GM12864 (cell line): ENCODE measurements around the gene TSPYL1.

Experiments
- DNase-seq: peaks from one replicate; pipeline ENCODE4 v3.0.0-alpha.2; 2011; ENCODE audit warnings: low read depth
- H3K4me3 ChIP-seq: 2 replicates; pipeline ENCODE4 v1.5.1; 2011; ENCODE audit warnings: mild to moderate bottlenecking, low read depth, low read length, control low read depth
- TF ChIP-seq, protein P1 (sequence below): IDR thresholded peaks from 2 replicates; pipeline ENCODE4 v1.5.1; 2011; ENCODE audit warnings: low read depth, mild to moderate bottlenecking, moderate library complexity, low read length, control low read depth, inconsistent platforms; ENCODE audit errors: missing control alignments

Gene TSPYL1

DNA sequence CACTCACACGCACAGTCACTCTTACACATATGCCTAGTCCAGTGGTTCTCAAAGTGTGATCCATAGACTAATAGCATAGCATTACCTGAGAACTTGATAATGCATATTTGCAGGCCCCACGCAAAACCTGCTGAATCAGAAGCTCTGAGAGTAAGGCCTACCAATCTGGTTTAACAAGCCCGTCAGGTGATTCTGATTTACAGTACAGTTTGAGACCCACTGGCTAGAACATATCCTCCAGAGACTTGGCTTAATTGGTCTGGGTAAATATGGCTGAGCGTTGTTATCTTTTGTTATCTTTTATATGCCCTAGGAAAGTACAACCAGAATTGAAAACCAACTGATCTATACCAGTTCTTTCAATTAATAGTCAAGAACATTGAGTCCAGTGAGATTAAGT lies 35.4 kb downstream of the TSPYL1 start:
- TF ChIP-seq, protein P1, sequence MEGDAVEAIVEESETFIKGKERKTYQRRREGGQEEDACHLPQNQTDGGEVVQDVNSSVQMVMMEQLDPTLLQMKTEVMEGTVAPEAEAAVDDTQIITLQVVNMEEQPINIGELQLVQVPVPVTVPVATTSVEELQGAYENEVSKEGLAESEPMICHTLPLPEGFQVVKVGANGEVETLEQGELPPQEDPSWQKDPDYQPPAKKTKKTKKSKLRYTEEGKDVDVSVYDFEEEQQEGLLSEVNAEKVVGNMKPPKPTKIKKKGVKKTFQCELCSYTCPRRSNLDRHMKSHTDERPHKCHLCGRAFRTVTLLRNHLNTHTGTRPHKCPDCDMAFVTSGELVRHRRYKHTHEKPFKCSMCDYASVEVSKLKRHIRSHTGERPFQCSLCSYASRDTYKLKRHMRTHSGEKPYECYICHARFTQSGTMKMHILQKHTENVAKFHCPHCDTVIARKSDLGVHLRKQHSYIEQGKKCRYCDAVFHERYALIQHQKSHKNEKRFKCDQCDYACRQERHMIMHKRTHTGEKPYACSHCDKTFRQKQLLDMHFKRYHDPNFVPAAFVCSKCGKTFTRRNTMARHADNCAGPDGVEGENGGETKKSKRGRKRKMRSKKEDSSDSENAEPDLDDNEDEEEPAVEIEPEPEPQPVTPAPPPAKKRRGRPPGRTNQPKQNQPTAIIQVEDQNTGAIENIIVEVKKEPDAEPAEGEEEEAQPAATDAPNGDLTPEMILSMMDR = no peak
- DNase-seq = no peak
- no peak overlapping the region for H3K4me3 ChIP-seq

DNA sequence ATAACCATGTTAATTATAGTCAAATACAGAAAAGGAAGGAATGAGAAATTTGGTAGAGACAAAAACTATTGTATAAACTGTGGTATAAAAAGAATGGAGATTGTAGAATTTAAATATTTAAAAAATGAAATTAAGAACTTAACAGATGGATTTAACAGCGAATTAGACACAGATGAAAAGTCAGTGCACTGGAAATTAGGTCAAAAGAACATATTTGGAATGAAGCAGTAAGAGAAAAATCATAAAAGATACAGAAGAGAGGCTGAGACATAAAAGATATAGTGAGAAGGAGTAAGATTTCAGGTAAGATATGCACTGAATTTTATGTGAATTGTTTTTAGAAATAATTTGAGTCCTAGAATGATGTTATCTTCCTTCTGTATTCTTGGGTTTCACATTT lies 39.9 kb downstream of the TSPYL1 start:
- no peak overlapping the region for H3K4me3 ChIP-seq
- TF ChIP-seq, protein P1 = no peak
- DNase-seq = no peak

DNA sequence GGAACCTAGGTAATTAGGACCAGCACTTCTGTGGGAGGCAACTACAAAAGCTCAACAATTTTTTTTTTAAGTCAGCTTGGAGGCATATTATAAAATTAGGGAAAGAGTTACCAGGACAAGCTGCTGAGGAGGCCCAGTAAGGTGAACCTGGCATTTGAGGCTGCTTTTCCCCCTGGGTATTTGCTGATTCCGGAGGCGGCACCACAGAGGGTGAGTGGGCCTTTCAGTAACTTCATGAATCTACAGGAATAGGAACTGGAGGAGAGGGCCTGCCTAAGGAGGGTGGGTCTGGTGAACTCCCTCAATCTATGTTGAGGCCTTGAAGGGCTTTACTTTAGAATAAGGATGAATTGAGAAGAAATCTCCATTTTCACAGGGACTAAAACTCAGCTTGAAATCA lies 40.5 kb downstream of the TSPYL1 start:
- DNase-seq = no peak
- TF ChIP-seq, protein P1 = no peak
- no peak overlapping the region for H3K4me3 ChIP-seq

DNA sequence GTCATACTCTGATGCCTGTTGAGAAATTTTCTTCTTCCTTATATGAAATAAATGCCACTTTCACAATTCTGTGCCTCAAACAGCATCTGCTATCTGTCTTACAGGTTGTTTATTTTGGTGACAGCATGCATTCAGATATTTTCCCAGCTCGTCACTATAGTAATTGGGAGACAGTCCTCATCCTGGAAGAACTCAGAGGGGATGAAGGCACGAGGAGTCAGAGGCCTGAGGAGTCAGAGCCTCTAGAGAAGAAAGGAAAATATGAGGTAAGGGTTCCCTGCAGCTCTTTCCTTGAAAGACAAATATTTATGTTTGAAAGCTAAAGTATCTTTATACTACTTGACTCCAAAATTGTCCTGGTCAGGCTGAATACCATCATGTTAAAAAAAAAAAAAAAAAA lies 41.6 kb downstream of the TSPYL1 start:
- DNase-seq = no peak
- H3K4me3 ChIP-seq = no peak overlapping the region
- TF ChIP-seq, protein P1 = no peak

DNA sequence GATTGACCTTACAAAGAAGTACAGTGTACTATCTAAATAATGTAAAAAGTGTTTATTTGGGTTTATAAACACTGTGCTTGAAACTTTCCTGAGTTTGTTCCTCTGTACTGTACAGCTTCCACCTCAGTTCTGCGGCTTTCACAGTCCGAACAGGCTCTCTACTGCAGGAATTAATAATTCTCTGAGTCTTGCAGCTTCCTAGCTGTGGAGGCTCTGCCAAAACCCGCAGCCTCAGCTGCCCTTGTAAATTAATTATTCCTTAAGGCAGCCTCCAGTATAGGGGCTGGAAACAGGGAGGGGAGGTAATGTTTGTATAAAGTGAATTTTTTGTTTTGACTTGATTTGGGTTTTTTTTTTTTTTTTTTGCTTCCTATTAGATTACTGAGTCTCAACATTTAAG lies 45.0 kb downstream of the TSPYL1 start:
- no peak for DNase-seq
- TF ChIP-seq, protein P1 = no peak
- H3K4me3 ChIP-seq = no peak overlapping the region

DNA sequence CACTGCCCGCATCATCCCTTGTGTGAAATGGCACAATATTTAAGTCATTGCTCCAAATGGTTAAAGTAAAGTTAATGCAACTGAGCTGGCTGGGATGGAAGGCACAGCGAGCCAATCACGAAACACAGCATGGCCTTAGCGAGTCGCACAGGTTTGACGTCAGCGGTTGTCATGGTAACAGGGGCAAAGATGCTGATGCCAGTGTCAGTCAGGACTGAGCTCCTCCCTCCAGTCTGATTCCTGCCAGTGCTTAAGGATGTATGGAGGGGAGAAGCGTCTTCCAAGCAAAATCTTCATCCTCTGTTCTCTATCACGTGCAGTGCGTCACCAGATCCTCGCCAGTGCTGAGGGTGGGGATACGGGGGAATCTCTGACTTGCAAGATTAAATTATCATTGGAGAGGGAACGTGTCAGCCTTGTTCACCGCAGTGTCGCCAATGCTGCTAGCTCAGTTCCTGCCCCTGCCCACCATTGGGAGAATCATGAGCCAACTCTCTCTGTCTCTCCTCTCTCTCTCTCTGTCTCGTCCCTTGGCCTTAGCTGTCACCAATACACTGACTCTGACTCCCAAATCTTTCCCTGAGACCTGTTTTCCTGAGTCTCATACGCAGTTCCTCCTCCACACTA lies 50.3 kb downstream of the TSPYL1 start:
- DNase-seq = no peak
- TF ChIP-seq, protein P1 = no peak
- no peak overlapping the region for H3K4me3 ChIP-seq
